Stimulated activated naive CD8-positive, alpha-beta T cell treated with anti-CD3 and anti-CD28 coated beads, Interleukin-15, Interleukin-2, amounts not matched to agents 100 ng/mL and 50 ng/mL, for 24 hours (primary cell): ENCODE data around the gene NOC2L.
A peak's percentile ranks its signal among the peaks of the same experiment; 100 is the strongest.
"Not testable (repeated sequence)": the region's sequence is repeated elsewhere in the genome, so short reads cannot be mapped to it uniquely, and the experiment has no call there.

Source experiments
- H3K27ac Mint-ChIP-seq: one replicate; pipeline ENCODE4 v1.8.0; 2021; ENCODE audit warnings: mild to moderate bottlenecking, mixed read lengths
- H3K27me3 Mint-ChIP-seq: one replicate; pipeline ENCODE4 v1.8.0; 2021; ENCODE audit warnings: mixed read lengths
- H3K36me3 Mint-ChIP-seq: one replicate; pipeline ENCODE4 v1.8.0; 2021; ENCODE audit warnings: low read depth, mixed read lengths
- H3K4me1 Mint-ChIP-seq: one replicate; pipeline ENCODE4 v1.8.0; 2021; ENCODE audit warnings: low read depth, mixed read lengths
- H3K4me3 Mint-ChIP-seq: one replicate; pipeline ENCODE4 v1.8.0; 2021; ENCODE audit warnings: mild to moderate bottlenecking, mixed read lengths
- H3K9me3 Mint-ChIP-seq: one replicate; pipeline ENCODE4 v1.8.0; 2021; ENCODE audit warnings: mixed read lengths

NOC2L gene

DNA sequence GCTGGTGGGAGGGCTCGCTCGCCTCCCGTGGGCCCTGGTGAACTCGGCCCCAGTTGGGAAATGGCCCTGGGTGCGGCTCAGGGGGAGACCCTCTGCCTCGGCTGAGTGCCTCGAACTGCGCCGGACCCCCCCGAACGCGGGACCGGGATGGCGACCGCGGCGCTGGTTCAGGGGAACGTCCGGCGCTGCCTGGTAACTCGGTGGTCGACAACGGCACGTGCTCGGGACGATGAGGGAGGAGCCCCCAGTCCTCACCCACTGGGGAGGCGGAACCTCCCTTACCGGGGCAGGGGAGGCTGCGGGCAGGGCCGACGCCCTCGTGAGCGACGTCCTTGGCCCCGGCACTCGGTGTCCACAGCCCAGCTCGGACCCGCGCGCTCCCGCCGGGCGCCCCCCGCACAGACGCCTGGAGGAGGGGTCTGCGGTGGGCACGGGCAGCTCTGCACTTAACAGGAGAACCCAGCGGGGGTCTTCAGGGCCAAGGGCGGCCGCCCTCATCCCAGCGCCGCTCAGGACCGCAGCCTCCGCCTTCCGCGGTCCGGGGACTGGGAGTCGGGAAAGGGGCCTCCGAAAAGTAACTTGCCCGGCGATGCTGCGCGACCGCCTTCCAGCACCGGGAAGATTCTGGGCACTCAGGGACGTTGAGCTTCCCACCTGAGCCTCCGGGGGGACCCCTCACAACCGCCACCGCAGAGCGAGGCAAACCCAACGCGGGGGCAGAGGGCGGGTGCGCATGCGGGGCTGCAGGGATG lies 39.1 kb upstream of the NOC2L start:
- peaks cover 8% of the 10 kb centered on the region for H3K4me1 Mint-ChIP-seq
- H3K27ac Mint-ChIP-seq = no peak overlapping the region
- peaks cover 33% of the 10 kb centered on the region for H3K27me3 Mint-ChIP-seq
- no peak overlapping the region for H3K4me3 Mint-ChIP-seq
- no peaks in the 10 kb centered on the region for H3K36me3 Mint-ChIP-seq
- H3K9me3 Mint-ChIP-seq = no peaks in the 10 kb centered on the region

DNA sequence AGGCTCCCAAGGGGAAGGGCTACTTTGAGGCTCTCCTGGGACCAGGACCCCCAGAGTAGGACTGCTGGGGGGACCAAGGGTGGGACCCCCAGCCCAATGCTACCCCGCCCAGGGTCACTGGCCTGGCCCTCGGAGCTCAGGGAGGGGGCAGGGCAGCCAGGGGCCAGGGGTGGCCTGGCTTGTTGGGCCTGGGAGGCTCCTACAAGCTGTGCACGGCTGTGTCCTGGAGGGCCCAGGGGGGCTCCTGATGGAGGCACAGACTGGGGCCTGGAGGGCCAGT lies 38.6 kb upstream of the NOC2L start:
- no peak overlapping the region for H3K27ac Mint-ChIP-seq
- peaks cover 3% of the 10 kb centered on the region for H3K9me3 Mint-ChIP-seq
- H3K4me3 Mint-ChIP-seq = no peak overlapping the region
- peaks cover 9% of the 10 kb centered on the region for H3K4me1 Mint-ChIP-seq
- no peaks in the 10 kb centered on the region for H3K36me3 Mint-ChIP-seq
- H3K27me3 Mint-ChIP-seq = peaks cover 30% of the 10 kb centered on the region

DNA sequence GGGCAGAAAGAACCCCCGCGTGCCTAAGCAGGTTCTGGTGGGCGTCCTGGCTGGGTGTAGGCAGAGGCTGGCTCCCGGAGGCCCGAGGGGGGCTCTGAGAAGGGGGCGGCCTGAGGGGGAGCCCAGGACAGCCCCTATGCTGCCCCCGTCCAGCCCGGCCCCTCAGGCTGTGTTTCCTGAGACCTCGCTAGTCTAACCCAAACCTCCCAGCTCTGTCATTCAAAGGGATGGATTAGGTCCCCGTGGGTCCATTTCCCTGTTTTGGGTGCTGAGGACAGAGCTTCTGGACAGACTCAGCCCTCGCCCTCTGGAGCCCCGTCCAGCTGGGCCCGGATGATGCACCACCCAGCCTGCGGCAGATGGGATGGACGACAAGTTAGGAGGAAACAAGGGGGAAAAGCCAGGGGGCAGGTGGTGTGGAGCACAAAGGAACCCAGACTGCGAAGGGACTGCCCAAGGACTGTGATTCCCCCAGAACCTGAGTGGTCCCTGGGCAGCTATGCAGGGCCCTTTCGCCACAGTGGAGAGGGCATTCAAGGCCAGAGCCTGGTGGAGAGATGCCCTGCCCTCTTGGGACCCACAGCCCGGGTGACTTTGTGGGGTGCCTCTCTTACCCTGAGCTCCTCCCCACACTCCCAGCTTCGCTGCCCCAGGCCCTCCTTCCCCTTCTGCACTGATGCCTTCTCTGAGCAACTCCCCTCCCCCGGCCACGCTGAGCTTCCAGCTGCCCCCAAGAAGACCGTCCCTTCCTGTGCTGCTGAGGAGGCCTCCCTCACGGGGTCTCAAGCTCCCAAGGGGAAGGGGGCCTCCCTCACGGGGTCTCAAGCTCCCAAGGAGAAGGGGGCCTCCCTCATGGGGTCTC lies 38.0 kb upstream of the NOC2L start:
- H3K36me3 Mint-ChIP-seq = peaks cover 3% of the 10 kb centered on the region
- H3K9me3 Mint-ChIP-seq = peaks cover 5% of the 10 kb centered on the region
- no peak overlapping the region for H3K4me3 Mint-ChIP-seq
- peaks cover 15% of the 10 kb centered on the region for H3K4me1 Mint-ChIP-seq
- no peak overlapping the region for H3K27ac Mint-ChIP-seq
- H3K27me3 Mint-ChIP-seq = peaks cover 28% of the 10 kb centered on the region

DNA sequence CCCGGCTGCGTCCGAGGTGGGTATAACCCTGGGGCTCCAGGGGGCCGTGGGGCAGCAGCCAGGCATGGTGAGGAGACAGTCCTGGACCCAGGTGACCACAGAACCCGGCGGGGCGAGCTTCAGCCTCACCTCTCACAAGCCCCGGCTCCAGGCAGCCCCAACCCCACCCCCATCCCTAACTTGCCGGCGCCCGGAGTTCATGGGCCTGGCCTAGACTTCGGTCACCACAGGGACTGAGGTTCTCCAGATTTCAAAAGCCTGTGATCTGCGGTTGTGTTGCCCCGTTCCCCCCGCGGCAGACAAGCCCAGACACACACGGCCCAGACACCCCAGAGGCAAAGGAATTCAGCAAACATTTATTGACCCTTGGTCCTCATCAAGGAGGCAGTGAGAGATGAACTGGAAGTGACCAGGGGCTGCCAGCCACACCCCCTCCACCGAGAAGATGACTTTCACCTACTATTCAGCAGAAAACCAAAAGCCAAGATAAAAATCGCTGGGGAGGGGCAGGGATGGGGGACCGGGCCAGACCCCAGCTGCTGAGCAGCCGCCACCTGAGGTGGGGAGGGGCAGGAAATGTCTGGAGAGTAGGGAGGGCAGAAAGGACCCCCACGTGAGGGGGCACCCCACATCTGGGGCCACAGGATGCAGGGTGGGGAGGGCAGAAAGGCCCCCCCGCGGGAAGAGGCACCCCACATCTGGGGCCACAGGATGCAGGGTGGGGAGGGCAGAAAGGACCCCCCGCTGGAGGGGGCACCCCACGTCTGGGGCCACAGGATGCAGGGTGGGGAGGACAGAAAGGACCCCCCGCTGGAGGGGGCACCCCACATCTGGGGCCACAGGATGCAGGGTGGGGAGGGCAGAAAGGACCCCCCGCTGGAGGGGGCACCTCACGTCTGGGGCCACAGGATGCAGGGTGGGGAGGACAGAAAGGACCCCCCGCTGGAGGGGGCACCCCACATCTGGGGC lies 36.9 kb upstream of the NOC2L start:
- H3K36me3 Mint-ChIP-seq = peaks cover 3% of the 10 kb centered on the region
- no peak overlapping the region for H3K27ac Mint-ChIP-seq
- H3K4me1 Mint-ChIP-seq = peaks cover 21% of the 10 kb centered on the region
- peaks cover 29% of the 10 kb centered on the region for H3K27me3 Mint-ChIP-seq
- no peak overlapping the region for H3K4me3 Mint-ChIP-seq
- H3K9me3 Mint-ChIP-seq = peaks cover 5% of the 10 kb centered on the region

DNA sequence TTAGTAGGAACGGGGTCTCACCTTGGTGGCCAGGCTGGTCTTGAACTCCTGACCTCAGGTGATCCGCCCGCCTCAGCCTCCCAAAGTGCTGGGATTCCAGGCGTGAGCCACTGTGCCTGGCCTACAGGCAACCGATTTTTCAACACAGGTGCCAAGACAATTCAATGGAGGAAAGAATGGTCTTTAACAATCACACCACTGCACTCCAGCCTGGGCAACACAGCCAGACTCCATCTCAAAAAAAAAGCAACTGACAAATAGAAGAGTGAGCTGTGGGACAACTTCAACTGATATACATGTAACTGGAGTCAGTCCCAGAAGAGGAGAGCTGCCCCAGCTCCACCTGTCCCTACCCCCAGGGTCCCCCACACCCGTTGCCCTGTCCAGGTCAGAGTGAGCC lies 35.5 kb upstream of the NOC2L start:
- peaks cover 17% of the 10 kb centered on the region for H3K4me1 Mint-ChIP-seq
- H3K27ac Mint-ChIP-seq, H3K36me3 Mint-ChIP-seq, H3K4me3 Mint-ChIP-seq, H3K9me3 Mint-ChIP-seq: not testable (repeated sequence)
- peaks cover 31% of the 10 kb centered on the region for H3K27me3 Mint-ChIP-seq

DNA sequence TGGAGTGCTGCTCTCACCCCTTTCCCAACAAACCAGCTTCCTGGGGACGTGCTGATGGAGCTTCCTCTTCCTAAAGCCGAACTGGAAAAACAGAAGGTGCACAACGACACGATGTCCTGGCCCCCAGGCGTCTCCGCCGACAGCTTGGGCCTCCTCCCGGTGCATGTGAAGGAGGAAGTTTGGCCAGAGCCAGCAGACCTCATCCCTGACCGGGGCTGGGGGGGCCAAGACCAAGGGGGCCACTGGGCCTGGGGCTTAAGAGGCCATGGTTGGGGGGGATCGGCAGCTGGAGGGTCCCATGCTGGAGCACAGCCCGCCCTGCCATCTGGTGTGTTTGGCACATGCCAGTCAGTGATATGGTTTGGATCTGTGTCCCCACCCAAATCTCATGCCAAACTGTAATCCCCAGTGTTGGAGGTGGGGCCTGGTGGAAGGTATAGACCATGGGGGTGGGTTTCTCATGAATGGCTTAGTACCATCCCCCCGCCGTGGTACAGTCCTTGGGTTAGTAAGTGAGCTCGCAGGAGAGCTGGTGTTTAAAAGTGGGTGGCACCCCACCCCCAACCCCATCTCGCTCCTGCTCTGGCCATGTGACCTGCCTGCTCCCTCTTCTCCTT lies 34.4 kb upstream of the NOC2L start:
- Mint-ChIP-seq H3K27me3 (peaks cover 42% of the 10 kb centered on the region), H3K27ac (no peak overlapping the region), H3K36me3 (peaks cover 3% of the 10 kb centered on the region), H3K4me3 (no peak overlapping the region), H3K4me1 (peaks cover 17% of the 10 kb centered on the region), H3K9me3 (peaks cover 5% of the 10 kb centered on the region)

DNA sequence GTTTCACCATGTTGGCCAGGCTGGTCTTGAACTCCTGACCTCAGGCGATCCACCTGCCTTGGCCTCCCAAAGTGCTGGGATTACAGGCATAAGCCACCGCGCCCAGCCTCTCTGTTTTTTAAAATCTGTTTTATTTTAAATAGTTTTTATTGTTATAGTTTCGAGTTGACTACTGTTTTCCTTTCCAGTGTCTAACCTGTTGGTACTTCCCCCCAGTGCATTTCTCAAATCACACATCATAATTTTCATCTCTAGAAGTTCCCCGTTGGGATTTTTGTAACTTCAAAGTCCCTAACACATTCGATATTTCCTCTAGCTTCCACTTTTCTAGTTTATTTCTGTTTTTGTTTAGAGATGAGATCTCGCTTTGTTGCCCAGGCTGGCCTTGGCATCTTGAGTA lies 33.3 kb upstream of the NOC2L start:
- H3K36me3 Mint-ChIP-seq = peaks cover 3% of the 10 kb centered on the region
- H3K4me1 Mint-ChIP-seq = peaks cover 17% of the 10 kb centered on the region
- H3K4me3 Mint-ChIP-seq = no peak overlapping the region
- peak overlapping the region; percentile 3 for H3K27ac Mint-ChIP-seq
- H3K9me3 Mint-ChIP-seq = peaks cover 5% of the 10 kb centered on the region
- peaks cover 46% of the 10 kb centered on the region for H3K27me3 Mint-ChIP-seq

DNA sequence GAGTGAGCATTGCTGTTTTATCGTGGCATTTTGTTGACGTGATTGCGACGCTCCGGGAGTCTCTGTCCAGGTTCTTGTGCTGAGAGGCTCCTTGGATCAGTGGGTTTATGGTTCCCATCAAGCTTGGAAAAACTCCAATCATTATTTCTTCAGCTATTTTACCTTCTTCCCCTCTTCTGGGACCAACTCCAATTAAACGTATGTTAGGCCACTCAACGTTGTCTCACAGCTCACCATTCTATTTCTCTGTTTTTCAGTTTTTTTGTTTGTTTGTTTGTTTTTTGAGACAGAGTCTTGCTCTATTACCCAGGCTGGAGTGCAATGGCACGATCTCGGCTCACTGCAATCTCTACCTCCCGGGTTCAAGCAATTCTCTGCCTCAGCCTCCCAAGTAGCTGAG lies 32.8 kb upstream of the NOC2L start:
- Mint-ChIP-seq H3K27ac (no peak overlapping the region), H3K36me3 (peaks cover 3% of the 10 kb centered on the region), H3K4me3 (no peak overlapping the region), H3K9me3 (peaks cover 5% of the 10 kb centered on the region), H3K4me1 (peaks cover 17% of the 10 kb centered on the region), H3K27me3 (peaks cover 41% of the 10 kb centered on the region)

DNA sequence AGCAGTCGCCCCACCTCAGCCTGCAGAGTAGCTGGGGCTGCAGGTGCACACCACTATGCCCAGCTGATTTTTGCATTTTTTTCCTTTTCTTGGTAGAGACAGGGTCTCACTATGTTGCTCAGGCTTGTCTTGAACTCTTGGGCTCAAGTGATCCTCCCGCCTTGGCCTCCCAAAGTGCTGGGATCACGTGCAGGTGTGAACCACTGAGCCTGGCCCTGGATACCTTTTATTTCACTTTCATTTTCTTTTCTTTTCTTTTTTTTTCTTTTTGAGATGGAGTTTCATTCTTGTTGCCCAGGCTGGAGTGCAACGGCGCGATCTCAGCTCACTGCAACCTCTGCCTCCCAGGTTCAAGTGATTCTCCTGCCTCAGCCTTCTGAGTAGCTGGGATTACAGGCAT lies 32.2 kb upstream of the NOC2L start:
- not testable (repeated sequence) for H3K4me3 Mint-ChIP-seq, H3K36me3 Mint-ChIP-seq, H3K27ac Mint-ChIP-seq, H3K9me3 Mint-ChIP-seq
- Mint-ChIP-seq H3K27me3 (peaks cover 44% of the 10 kb centered on the region), H3K4me1 (peaks cover 17% of the 10 kb centered on the region)

DNA sequence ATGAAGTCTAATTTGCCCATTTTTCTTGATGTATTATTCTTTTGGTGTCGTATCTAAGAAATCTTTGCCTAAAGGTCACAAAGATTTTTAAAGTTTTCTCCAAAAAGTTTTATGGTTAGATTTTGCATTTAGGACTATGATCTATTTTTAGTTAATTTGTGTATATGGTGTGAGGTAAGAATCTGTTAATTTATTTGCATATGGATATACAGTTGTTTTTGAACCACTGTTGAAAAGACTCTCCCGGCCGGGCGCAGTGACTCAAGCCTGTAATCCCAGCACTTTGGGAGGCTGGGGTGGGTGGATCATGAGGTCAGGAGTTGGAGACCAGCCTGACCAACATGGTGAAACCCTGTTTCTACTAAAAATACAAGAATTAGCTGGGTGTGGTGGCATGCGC lies 29.0 kb upstream of the NOC2L start:
- not testable (repeated sequence) for H3K36me3 Mint-ChIP-seq, H3K9me3 Mint-ChIP-seq, H3K27ac Mint-ChIP-seq, H3K4me3 Mint-ChIP-seq
- peaks cover 13% of the 10 kb centered on the region for H3K4me1 Mint-ChIP-seq
- H3K27me3 Mint-ChIP-seq = peaks cover 44% of the 10 kb centered on the region

DNA sequence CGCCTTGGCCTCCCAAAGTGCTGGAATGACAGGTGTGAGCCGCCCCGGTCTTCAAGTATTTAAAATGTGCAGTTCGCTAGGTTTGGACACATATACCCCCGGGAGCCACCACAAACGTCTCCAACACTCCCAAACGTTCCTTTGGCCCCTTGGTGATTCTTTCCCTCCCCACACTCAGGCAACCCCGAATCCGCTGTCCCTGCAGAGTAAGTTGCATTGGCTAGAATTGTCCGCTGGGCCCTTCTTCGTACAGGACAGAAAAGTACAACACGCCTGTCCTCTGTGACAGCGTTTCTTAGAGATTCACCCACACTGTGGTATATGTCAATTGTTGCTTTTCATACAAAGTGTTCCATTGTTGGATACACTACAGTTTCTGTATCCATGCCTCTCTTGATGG lies 26.1 kb upstream of the NOC2L start:
- H3K9me3 Mint-ChIP-seq = no peaks in the 10 kb centered on the region
- no peaks in the 10 kb centered on the region for H3K36me3 Mint-ChIP-seq
- peaks cover 44% of the 10 kb centered on the region for H3K27me3 Mint-ChIP-seq
- no peak overlapping the region for H3K4me3 Mint-ChIP-seq
- H3K4me1 Mint-ChIP-seq = no peaks in the 10 kb centered on the region
- H3K27ac Mint-ChIP-seq = no peak overlapping the region

DNA sequence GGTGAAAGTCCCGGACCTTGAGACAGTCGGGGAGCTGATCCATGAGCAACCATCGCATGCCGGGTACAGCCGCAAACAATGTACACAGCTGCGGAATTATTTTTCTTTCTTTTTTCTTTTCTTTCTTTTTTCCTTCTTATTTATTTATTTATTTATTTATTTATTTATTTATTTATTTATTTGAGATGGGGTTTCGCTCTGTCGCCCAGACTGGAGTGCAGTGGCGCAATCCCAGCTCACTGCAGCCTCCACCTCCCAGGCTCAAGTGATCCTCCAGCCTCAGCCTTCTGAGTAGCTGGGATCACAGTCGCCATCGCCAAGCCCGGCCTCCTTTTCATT lies 25.4 kb upstream of the NOC2L start:
- Mint-ChIP-seq H3K27ac (no peak overlapping the region), H3K4me3 (no peak overlapping the region), H3K27me3 (peaks cover 38% of the 10 kb centered on the region), H3K9me3 (no peaks in the 10 kb centered on the region), H3K4me1 (no peaks in the 10 kb centered on the region), H3K36me3 (no peaks in the 10 kb centered on the region)

DNA sequence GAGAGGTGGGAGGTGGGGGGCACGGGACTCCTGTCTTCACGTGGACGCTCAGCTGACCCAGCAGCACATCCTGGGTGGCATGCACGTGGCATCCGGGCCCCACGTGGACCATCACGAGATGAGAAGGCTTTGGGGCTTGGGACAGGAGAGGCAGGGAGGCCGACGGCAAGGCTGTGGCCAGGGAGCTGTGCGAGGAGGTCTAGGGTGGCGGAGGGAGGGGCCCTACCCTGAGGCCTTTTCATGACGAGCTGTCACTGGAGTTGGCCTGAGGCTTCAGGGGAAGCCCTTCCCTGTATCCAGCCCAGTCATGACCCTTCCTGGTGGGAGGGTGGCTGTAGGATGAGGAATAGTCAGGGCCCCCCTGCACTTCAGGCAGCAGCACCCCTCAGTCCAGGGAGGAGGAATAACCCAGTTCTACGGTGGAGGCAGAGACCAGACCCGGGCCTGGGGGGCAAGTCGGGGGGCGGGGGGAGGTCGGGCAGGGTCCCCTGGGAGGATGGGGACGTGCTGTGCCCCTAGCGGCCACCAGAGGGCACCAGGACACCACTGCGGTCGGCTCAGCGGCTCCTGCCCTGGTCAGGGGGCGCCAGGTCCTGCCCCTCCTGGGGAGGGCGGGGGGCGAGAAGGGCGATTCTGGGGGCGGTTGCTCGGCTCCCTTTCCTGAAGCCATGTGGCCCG lies 24.9 kb upstream of the NOC2L start:
- H3K36me3 Mint-ChIP-seq = no peaks in the 10 kb centered on the region
- H3K9me3 Mint-ChIP-seq = no peaks in the 10 kb centered on the region
- H3K27me3 Mint-ChIP-seq = peaks cover 33% of the 10 kb centered on the region
- no peaks in the 10 kb centered on the region for H3K4me1 Mint-ChIP-seq
- no peak overlapping the region for H3K27ac Mint-ChIP-seq
- no peak overlapping the region for H3K4me3 Mint-ChIP-seq

DNA sequence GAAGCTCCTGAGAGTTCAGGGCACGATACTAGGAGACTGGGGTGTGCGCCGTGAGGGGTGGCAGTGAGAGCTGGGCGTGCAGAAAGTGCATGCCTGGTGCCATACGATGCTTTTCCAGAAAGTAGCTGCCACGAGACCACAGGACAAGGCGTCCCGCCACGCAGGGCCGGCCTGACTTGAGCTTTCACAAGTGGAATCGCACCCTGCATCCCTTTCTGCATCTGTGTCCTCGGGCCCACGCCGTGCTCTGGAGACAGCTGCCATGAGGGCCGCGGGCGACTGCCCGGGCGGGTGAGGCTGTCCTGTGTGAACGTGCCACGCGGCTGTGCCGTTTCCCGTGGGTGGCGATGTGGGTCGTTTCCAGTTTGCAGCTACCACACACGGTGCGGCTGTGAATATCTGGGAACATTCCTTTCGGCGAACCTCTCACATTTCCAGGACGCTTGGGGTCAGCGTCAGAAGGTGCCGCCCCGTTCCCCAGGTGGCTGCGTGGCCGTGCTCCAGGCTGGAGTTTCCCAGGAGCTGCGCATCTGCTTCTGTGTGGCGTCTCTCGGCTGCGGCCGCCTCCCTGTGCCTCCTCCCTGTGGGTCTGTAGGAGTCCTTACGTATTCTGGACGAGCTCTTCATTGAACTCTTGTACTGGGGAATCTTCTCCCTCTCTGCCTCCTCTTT lies 23.8 kb upstream of the NOC2L start:
- H3K36me3 Mint-ChIP-seq = no peaks in the 10 kb centered on the region
- peak overlapping the region; percentile 40 for H3K27ac Mint-ChIP-seq
- no peaks in the 10 kb centered on the region for H3K9me3 Mint-ChIP-seq
- peaks cover 24% of the 10 kb centered on the region for H3K27me3 Mint-ChIP-seq
- no peaks in the 10 kb centered on the region for H3K4me1 Mint-ChIP-seq
- H3K4me3 Mint-ChIP-seq = no peak overlapping the region
